ENCODE measurements around the gene SCGN.

SCGN gene, protein sequence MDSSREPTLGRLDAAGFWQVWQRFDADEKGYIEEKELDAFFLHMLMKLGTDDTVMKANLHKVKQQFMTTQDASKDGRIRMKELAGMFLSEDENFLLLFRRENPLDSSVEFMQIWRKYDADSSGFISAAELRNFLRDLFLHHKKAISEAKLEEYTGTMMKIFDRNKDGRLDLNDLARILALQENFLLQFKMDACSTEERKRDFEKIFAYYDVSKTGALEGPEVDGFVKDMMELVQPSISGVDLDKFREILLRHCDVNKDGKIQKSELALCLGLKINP

DNA sequence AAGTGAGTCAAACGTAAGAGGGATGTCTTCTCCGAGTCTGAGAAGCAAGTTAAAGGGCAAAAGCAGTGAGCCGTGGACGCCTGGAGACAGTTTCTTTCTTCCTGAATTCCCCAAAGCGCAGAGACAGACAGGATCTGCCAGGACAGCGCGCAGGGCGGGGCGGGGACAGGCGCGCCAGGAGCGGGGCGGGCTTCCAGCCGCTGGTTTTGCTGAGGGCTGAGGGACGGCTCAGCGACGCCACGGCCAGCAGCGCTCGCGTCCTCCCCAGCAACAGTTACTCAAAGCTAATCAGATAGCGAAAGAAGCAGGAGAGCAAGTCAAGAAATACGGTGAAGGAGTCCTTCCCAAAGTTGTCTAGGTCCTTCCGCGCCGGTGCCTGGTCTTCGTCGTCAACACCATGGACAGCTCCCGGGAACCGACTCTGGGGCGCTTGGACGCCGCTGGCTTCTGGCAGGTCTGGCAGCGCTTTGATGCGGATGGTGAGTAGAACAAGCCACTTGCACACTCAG is at the start of gene SCGN:
Gene SCGN (plus strand): TSS at position 209 of the 509 bp plus-strand sequence. CDS start 189 bp downstream, at position 398.
- peak; percentile 49 for DNase-seq (ENCODE audit: low read depth)

DNA sequence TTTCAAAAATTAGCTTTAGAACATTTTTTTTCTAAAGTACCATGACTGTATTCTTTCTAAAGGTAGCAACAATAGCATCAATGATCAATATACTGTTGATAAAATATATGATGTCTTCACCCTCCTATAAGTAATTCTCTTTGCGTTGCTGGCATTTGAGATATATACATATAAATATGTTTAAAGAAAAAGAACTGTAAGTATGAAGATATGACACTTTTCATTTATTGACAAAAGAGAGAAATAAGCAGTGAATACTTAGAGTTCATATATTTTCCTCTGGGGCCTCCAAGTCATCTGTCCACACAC is 49.4 kb upstream of the SCGN start:
- no peak for DNase-seq (ENCODE audit: low read depth)

DNA sequence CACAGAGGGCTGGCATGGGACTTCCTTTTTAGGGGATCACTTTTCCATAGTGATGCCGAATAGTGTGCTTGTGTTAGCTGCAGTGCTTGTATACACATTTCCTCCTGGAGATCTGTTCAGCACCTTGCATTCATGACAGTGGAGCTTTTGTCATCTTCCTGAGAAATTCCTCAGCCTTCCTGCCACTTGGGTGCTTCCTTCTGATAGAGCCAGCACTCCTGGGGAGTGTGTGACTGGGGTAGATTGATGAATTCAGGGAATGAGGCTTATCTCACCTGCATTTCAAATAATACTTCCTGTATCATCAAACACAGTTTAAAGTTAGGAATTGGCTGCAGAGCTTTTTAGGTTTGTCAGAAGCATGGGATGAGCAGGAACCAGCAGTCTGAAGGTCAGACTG is 48.8 kb upstream of the SCGN start:
- DNase-seq (ENCODE audit: low read depth) = no peak

DNA sequence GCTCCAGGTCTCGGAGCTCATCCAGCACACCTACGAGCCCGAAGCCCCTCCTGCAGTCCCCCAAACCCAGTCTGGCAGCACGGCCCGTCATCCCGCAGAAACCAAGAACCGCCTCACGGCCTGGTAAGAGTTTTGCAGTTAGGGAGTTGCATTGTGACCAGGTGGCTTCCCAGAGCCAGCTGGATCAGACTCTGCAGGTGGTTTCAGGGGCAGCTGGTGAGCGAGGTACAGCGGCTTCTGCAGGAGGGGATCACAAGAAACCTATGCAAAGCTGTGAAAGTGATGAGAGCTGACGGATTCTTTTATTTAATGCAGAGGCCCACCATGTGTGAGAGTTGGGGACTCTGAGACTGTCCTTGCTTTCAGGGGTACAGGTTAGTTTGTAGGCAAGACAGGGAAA is 45.9 kb upstream of the SCGN start:
- DNase-seq (ENCODE audit: low read depth) = no peak

DNA sequence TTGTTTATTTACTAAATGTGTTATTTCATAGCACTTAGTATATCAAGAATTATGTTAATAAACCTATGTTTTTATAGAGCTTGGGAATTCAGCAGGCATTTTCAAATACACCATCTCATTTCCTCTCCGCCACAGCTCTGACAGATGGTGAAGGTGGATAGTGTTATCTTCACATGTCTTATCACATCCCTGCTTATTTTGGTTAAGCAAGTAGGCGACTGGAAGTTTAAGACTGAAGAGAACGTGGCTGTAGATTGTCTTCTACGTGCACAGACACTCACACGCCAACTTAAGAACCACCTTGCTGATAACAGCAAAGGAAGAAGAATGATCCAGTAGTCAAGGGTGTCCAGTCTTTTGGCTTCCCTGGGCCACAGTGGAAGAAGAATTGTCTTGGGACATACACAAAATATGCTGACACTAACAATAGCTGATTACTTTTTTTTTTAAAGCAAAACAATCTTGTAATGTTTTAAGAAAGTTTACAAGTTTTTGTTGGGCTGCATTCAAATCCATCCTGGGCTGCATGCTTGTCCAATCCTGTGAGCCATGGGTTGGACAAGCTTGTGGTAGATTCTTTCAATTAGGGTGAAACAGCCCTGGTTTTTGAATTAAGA is 43.3 kb upstream of the SCGN start:
- DNase-seq (ENCODE audit: low read depth) = no peak

DNA sequence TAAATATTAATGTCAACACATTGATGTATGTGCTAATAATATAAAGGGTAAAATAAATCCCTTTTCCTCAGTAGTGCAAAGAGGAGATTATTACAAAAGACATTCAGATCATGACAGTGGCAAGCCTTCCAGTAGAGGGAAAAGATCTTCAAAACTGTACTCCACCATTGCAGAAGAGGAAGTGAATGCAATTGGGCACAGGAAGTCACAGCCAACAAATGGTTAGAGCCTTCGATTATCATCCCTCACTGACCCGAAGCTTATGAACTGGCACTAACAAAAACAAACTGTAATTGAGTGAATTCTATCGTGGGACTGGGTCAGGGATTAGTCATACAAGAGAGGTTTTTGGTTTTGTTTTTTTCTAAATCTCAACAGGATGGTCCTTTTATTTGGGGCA is 39.3 kb upstream of the SCGN start:
- no peak for DNase-seq (ENCODE audit: low read depth)

DNA sequence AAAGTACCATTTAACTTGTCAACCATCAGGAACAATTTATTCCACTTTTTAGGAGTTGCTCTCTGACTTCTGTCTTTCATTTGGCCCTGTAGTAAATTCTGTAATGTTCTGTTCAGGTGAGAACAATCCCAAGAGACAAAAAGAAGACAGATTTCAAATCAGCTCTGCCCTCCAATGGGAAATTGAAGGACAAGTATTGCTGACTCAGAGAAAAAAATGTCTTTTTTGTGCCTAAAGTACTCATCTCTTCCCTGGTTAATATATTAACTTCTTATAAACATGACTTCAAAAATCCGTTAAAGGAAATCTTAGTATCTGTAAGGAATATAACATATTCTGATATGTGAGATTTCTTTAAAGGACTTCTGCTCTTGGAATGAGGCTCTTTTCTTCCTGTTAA is 38.6 kb upstream of the SCGN start:
- no peak for DNase-seq (ENCODE audit: low read depth)

DNA sequence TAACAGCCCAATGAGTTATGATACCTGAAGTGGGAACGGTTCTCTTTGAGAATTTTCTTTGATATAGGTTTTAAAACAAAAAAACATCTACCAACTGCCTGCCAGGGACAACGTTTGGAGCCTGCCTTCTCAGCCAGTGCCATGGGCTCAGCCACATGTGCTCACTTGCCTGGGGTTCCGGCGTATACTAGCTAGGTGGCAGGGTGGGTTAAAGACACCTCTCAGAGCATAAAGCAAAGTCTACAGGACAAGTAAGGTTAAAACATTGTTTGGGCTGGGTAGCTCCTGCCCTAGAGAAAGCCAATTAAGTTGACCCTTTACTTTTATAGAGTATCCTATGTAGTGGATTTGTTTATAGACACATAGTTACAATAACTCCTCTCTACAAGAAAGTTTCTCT is 38.0 kb upstream of the SCGN start:
- DNase-seq (ENCODE audit: low read depth) = no peak

DNA sequence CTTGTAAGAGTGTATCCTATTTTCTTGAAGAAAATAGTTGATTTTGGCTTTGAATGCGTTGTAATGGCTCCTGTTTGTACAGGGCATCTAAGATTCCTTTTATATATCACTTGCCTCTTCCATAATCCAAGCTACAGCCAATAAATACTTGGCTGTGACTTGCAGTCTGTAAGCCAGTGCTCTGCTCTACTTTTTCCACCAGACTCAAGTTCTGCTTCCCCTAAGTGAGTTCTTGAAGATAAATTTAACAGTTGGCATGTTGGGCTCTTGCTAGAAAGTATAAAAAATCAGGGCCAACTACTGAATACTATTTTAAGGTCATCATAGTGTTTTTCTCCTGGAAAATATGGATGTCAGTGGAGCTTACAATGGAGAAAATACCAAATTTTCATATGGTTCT is 36.5 kb upstream of the SCGN start:
- no peak for DNase-seq (ENCODE audit: low read depth)

DNA sequence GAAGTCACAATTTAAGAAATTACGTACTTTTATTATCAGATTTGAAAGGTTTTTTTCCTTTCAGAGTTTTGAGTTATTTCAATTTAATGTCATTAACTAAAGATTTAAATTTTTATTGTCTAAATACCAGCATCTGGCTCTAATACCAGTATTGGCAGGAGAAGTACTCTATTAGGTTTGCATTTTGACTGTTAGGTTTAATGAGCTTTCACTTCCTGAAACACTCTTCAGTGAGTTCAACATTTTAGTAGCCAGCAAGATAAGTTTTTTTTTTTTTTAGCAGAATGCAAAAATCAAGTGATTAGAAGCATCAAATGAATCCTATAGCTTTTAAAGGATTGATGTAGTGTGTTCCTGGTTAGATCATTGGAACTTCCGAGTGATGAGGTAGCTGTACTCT is 34.0 kb upstream of the SCGN start:
- DNase-seq (ENCODE audit: low read depth) = no peak

DNA sequence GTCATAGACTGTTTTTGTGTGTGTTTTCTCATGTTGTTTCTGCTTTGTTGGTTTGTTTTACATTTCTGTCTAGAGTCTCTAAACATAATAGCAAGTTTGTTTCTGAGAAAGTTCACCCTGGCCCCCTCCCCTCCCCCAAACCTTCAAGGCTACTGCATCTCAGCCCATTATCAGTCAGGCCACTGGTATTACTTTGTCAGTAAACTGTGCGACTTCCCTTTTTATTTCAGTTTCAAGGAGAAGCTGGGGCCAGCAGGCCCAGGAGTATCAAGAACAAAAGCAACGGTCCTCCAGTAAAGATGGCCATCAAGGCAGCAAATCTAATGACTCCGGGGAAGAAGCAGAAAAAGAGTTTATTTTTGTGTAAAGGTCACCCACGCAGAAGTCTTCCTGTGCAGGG is 32.8 kb upstream of the SCGN start:
- no peak for DNase-seq (ENCODE audit: low read depth)

DNA sequence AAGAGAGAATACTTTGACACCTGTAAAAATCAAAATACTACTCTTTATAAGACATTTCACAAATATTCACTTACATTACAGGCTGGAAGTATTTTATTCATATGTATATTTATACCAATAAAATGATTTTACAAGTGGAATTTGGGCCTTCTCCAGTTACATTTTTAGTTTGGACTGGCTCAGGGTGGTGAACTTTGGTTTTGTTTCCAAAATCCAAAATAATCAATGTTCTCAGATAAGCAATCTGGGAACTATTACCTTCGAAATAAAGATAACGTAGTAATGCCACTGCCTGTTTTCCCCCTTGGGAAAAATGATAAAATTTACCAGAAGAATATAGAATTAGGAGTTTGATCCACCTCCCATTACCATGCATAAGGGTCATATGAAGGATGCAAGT is 31.6 kb upstream of the SCGN start:
- DNase-seq (ENCODE audit: low read depth) = no peak

DNA sequence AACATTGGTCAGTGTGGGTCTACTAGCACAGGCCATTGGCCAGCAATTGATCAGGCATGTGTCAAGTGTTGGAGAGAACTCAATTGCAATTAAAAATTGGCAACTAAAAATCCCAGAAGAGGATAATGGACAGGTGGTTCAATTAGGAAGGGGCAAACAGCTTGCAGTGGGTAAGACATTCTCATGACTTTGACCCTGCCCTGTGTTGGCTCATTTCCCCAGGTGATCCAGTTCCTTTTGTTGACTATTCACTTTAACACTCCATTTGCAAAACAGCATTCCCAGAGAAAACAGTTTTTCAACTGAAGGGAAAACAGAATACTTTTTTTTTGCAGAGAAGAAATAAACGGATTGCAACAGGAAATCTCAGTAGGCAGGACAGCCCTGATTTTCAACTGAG is 28.9 kb upstream of the SCGN start:
- no peak for DNase-seq (ENCODE audit: low read depth)

DNA sequence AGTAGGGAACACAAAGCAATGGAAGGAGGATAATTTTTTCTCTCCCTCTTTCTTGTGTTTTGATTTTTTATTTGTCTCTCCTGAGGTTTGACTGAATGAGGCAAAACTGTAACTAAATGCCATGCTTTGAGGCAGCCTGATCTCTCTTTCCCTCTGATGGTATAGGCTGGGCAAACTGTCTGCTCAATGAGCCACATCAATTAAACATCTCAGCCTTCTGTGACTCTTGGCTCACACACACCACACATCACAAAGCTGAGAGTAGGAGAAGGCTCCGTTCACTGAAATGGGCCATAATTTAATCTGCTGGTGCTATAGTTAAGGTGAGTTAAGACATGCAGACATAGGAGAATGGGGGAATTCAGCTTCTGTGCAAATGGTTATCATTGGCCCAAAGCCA is 28.1 kb upstream of the SCGN start:
- DNase-seq (ENCODE audit: low read depth) = no peak

DNA sequence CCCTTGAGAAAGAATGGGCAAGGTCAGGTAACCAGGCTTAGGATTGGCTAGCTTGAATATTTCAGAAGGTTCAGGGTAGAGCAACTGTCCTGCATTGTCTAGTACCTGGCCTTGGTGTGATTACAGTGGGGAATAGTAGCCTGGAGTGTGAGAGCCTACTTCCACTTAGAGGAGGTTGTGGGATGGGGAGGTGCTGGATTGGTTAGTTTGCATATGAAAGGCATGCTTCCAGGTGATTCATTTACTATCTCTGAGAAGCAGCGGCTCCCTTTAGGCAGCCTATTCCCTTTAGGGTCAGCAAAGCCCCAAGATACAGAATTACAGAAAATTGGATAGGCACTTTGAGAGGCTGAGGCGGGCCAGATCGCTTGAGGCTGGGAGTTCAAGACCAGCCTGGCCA is 25.0 kb upstream of the SCGN start:
- DNase-seq (ENCODE audit: low read depth) = no peak

DNA sequence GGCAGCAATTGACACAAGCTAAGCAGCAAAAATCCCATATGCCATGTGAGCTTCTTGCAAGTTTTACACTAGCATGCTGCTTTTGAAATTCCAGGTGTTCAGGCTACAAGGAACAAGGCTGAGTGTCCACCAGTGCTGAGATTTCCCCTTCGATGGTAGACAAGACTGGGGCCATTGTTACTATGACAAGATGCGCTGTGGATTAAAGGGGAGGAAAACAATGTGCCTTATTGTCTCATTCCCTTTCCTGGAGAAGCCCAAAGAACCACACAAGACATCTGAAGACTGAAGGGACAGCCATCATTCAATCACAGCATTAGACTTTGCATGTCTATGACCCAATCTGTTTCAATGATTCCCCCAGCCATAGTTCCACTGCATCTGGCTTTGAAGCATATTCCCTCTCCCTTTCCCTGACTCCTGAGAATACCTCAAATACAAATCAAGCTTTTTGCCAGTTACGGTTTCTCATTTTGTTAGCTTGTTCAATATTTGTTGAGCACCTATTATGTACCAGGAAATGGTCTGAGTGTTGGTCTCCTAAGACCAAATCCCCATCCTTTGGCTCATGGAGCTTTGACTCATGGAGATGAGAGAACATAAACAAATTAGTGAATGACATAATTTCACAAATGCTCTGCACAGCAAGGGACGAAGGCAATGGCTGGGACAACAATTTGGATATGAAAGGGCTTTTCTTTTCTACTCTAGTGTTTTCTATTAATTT is 23.4 kb upstream of the SCGN start:
- DNase-seq (ENCODE audit: low read depth) = no peak

DNA sequence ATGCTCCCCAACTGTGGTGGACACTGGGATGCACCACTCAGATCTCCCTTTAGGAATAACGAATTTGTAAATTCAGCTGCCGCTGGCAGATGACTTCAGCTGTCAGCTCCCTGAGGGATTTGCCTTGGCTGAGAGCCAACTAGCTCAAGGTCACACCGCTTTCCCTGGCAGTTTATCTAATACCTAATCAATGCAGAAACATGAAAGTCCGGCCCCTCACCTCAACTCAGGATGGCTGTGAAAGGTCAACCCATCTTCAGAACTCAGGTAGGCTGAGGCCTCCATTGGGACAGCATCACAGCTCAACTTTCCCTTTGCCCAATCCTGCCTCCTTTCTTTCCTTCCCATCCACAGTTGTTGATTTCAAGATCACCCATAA is 22.8 kb upstream of the SCGN start:
- no peak for DNase-seq (ENCODE audit: low read depth)

DNA sequence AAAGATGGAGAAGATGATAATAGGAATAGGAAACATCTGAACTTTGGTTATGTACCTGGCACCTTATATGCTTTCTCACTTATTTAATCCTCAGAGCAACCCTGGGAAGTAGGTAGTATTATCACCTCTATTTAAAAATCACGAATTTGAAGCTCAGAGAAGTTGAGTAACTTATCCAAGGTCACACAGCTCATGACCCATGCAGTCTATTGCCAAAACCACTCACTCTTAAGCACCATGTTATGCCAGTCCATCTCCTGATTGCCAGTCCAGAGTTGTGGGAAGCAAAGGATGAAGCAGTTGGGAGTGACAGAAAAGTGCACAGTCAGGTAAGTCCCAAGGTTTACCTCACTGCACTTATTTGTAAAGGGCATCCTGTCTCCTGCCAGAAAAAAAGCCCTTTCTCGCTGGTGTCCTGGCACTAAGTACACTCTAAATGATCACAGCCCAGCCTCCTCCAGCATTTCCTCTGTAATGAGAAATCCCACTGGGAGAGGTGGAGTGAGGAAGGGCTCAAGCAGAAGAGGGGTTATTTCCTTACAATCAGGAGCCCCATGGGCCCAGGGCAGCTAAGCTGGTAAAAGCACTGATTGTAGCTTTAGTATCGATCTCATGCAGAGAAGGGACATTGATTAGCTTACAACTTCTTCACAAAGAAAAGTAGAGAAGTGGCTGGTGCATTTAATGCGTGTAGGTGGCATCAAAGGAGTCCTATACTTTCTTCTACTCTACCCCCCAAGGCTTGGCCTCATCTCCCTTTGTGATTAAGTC is 21.3 kb upstream of the SCGN start:
- no peak for DNase-seq (ENCODE audit: low read depth)

DNA sequence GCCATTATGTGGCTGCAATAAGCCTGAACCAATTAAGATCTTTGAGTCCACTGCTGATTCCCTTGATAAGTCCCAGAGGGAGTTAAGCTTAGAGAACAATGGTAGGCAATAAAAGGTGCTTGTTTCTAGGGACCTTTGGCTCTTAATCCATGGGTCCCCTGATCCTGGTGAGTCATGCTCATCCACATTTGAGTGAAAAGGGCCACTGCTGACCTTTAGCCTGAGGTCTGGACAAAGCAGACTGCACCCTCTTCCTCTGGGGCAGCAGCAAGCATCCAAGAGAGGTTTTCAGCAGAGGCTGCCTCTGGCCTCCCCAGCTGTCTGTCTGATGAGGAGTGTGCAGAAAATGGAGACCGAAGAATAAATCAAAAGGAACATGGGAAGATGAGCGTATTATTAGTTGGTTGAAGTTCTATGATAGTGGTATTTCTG is 16.1 kb upstream of the SCGN start:
- no peak for DNase-seq (ENCODE audit: low read depth)

DNA sequence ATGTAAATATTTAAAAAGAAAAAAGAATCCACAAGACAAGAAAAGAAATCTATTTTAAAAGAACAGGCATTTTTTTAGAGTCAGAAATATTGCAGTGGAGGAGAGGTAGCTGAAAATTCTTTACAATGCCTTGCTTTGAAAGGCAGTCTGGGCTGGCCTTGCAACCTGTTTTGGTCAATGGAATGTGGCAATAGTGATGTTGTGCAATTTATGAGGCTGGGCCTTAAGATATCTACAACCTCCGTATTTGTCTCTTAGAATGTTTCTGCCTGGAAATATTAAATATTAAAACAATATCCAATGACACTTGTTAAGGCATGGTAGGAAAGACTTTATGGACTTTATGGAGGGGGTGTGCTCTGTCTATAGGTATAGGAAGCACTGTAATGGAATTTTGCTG is 14.8 kb upstream of the SCGN start:
- DNase-seq (ENCODE audit: low read depth) = peak; percentile 27

DNA sequence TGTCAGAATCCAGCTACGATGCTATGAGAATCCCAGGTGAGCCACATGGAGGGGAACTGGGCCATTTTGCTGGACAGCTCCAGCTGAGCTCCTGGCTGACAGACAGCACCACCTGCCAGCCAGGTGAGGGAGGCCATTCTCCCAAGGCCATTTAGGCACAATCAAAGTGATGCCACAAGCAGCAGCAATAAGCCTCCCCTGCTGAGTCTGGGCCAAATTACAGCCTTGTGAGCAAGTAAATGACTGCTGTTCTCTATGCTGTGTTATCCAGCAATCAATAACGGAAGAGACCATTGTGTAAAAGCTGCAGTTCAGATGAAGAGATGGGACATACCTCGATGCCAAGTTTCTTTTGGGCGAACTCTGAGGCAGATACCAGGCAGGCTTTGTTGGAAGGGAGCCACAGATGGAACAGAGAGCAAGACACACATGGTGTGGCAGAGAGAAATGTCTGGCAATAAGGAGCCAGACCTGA is 14.0 kb upstream of the SCGN start:
- DNase-seq (ENCODE audit: low read depth) = no peak

DNA sequence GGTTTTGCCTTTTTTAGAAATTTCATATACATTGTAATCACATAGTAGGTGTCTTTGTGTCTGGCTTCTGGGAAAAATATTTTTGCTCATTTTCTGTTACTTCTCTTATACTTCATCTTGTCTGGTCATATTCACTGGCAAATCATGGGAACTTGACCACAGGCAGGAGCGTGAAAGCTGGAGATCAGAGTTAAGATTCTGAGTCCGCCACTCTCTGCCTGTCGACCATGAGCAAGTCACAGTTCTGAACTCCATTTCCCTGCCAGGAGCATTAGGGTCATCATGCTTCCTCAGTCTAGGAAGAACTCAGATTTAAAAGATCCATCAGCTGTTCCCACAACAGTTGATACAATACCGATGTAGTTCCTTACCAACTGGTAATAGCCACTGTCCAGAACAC is 12.4 kb upstream of the SCGN start:
- no peak for DNase-seq (ENCODE audit: low read depth)

DNA sequence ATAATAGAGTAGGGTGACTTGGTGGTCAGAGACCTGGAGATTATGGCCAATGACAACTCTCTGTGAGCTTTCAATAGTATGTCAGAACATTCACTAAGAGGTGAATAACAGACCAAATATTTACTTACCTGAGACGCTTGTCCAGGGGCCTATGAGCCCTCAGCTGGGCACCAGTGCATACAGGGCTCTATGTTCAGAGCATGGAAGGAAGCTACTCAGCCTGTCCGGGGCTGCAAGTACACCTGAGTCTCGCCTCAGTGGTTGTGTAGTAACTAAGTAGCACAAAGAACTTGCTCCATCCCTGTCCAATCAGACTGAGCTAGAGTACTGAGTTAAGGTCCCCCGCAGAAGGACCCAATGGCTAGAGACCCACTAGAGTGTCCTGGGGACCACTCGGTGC is 11.6 kb upstream of the SCGN start:
- DNase-seq (ENCODE audit: low read depth) = no peak
